Measurements from ENCODE around the gene PRXL2C.
"Not testable (repeated sequence)": the region's sequence is repeated elsewhere in the genome, so short reads cannot be mapped to it uniquely, and the experiment has no call there.

The PRXL2C gene

DNA sequence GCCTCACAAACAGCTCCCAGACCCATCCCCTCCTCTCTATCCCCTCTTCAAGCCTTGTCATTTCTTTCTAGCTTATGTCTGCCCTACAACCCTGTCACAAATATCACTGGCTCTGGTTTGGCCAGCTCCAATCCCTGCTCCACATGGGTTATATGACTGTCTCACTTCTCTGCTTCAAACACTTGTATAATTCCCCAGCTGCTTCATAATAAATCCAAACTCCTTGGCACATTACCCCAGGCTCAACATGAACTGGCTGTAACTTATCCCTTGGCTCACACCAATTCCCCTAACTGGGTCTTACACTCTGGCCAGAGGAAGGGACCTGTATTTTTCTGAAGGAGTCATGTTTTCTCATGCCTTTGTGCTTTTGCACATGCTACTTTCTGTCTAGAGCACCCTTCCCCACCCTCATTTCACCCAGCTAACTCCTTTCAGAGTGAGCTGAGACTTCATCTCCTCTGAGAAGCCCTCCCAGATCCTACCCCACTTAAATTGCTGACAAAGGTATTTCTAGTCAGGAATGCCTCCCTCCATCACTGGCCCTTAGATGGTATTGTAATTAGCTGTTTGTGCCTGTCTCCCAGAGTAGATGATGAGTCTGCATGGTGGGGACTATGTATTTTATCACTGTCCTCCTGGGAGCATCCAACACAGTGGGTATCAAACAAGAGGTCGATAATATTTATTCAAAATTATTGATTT is 5.3 kb downstream of the PRXL2C start:
- DNase-seq: no peak

DNA sequence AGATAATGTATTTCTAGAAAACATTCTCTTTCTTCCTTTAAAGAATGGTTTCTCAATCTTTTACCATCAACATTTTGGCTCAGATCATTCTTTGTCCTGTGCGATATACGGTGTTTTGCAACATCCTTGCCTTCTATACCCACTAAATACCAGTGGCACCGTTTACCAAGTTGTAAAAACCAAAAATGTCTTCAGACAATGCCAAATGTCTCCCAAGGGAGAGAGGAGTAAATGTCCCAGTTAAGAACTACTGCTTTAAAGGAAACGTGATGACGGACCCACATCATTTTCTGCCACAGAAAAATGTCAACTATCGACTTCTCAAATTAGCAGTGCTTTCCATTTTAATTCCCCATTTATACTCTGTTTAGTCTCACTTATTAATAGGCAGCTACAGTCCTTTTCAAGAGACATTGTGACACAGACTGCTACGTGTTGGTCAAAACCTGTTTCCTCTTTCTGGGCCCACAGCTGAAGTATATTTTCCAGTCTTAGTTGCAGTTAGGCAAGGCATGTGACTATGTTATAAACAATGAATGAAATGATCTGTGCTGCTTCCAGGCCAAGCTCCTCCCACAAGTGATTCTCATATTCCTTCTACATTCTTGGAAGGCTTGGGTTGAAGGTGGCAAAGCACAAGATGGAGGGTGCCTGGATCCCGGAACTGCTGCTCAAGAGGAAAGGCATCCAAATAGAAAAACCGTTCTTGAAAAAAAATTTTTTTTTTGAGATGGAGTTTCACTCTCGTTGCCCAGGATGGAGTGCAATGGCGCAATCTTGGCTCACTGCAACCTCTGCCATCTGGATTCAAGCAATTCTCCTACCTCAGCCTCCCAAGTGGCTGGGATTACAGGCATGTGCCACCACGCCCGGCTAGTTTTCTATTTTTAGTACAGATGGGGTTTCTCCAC is 8.8 kb downstream of the PRXL2C start:
- no peak for DNase-seq

DNA sequence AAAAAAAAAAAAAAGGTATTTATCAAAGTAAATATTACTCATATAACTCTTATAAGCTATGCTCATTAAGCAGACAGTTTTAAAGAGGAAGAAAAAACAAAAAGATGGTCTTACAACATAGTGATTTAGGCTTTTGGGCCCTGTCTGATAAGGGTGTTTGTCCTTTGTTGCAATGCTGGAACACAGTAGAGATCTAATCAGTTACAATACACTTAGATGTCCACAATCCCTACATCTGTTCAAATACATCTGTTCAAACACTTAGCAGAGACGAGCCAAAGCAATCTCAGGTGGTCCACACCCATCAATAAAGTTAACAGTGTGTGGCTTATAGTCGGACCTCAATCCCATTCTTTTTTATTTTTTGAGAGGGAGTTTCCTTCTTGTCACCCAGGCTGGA is 11.0 kb downstream of the PRXL2C start:
- no peak for DNase-seq

DNA sequence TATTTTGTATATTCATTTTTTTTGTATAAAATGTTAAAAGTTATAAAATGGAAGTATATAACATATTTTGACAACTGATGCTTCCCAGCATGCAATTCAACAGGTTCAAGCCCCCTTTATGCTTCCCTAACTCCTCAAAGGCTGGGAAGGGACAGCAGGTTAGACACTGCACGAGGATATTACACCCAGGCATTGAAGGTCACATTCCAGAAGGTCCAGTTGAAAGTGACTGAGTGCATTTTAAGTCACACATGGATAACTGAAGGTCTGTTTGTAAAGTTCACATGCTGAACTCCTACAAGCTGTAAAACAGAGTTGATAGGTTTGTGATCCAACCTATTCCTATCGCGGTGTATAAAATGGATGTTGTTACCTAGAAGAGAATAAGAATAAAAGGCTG is 13.6 kb downstream of the PRXL2C start:
- no peak for DNase-seq

DNA sequence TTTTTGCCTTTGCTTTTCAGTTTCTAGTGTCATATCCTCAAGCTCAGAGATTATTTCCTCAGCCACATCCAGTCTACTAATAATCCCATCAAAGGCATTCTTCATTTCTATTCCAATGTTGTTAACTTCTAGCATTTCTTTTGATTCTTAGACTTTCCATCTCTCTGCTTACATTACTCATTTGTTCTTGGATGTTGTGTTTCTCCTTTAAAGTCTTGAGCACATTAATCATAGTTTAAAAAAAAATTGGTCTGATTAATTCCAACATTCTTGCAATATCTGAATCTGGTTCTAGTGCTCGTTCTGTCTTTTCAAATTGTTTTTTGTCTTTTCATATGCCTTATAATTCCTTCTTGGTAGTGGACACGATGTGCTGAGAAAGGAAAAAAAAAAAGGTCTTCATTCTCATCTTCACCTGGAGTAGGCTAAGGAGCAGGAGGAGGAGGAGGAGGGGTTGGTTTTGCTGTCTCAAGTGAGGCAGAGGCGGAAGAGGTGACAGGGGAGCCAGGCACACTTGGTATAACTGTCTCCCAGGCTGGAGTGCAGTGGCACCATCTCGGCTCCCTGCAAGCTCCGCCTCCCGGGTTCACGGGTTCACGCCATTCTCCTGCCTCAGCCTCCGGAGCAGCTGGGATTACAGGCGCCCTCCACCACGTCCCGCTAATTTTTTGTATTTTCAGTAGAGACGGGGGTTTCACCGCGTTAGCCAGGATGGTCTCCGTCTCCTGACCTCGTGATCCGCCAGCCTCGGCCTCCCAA is 16.3 kb downstream of the PRXL2C start:
- no peak for DNase-seq

DNA sequence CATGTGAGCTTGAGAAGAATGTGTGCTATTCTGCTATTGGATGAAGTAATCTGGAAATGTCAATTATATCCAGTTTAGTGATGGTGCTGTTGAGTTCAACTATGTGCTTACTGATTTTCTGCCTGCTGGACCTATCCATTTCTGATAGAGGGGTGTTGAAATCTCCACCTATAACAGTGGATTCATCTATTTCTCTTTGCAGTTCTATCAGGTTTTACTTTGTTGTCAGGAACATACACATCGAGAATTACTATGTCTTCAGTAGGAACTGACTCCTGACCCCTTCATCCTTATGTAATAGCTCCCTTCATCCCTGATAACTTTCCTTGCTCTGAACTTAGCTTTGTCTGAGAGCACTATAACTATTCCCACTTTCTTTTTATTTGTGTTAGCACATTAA is 18.7 kb downstream of the PRXL2C start:
- DNase-seq: no peak

DNA sequence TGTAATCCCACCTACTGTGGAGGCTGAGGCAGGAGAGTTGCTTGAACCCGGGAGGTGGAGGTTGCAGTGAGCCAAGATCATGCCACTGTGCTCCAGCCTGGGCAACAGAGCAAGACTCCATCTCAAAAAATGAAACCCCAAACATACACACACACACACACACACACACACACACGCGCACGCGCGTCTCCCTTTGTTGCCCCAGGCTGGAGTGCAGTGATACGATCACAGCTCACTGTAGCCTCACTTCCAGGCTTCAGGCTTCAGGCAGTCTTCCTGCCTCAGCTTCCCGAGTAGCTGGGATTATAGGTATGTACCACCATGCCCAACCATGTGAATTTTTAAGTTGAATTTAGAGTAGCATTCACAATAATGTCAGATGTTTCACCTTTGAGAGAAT is 21.5 kb downstream of the PRXL2C start:
- DNase-seq: not testable (repeated sequence)

DNA sequence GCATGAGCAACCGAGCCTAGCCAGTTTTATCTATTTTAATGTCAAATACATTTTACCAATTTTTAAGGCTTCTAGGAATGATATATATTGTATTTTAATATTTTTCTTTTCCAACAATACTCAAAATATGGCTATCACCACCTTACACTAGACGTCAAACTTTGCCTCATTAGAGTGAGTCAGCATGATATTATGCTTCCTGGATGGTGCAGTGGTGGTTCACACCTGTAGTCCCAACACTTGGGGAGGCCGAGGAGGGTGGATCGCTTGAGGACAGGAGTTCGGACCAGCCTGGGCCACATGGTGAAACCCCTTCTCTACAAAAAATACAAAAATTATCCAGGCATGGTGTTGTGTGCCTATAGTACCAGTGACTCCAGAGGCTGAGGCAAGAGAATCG is 28.2 kb downstream of the PRXL2C start:
- DNase-seq: no peak

DNA sequence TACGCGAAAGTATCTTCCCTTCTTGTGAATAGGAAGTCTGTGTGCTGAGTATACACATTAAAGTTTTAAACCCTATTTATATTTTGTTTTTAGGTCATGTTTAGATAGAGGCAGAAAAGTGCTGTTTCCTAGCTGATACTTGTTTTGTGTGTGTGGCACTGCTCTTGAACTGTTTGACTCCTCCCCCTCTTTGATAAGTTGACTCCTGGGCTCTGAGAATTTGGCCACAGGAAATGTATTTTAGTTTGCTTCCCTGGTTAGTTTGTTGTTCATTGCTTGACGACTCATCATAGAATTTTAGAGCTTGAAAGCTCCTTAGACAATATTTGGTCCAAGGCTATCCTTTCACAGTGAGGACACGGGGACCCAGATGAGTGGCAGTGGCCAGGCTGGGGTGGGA is 33.5 kb downstream of the PRXL2C start:
- no peak for DNase-seq

DNA sequence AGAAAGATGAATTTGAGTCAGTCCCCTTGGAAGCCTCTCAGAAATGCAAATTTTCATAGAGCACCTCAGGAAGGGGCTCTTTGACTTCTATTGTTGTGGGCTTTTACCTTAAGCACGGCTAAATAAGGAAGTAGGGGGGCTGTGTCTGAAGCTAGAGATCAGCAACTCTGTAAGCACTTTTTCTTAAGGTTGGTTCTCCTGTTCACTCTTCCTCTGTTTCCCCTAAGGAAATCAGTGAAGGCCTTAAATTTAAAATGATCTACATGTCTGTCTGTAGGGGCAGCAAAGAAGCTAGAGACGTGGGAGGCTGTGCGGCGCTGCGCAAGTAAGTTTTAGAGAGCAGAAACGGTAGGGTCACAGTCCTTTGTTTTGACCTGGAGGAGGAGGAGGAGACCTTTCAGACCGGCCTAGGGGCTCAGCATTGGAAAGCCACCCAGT is 34.3 kb downstream of the PRXL2C start:
- DNase-seq: no peak

DNA sequence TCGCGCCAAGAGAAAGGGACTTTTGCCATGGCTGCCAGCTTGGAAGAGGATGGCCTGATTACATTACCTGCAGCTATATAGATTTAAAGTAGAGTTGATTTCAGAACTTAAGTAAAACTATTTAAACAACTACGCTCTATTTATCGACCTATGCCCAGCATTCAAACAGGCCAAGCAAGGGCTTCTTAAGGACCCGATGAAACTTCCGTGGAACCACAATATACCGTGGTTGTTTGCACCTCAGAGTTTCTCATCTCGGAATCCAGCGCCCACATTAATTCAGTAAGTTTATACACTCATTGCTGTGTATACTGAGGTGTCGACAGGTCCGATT is 35.0 kb downstream of the PRXL2C start:
- no peak for DNase-seq

DNA sequence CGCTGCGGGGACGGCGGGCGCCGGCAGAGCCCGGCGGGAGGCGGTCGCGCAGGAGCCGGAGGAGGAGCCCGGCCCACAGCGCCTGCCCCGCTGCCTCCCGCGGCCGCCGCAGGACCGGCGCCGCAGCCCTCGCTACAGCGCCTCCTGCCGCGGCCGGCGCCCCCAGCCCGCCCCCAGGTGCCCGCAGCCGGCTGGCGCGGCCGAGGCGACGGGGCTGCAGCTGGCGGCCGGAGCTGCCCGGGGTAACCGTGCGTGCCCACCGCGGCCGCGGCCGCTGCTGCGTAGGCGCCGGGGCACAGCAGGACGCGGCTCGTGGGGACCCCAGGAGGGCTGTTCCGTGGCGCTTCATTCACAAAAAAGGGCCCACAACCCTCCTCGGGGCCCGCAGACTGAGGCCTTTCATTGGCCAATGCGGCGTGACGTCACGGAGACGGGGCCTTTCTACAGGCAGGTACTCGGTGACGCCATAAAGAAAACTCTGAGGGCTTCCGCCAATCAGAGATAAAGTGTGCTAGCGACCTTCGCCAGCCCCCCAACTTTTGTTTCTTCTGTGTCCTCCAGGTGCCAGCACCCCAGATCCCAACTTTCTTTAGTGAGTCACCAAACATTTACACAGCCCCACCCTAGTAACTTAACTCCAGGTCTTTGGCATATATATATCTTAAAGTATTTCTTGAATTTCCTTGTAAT is 35.5 kb downstream of the PRXL2C start, which contains the start of gene CDC14B:
Gene CDC14B, minus strand, starts transcription at position 353 of the 690 bp plus-strand sequence. CDS start 465 bp downstream, outside the sequence.
- peak; percentile 77 for DNase-seq

DNA sequence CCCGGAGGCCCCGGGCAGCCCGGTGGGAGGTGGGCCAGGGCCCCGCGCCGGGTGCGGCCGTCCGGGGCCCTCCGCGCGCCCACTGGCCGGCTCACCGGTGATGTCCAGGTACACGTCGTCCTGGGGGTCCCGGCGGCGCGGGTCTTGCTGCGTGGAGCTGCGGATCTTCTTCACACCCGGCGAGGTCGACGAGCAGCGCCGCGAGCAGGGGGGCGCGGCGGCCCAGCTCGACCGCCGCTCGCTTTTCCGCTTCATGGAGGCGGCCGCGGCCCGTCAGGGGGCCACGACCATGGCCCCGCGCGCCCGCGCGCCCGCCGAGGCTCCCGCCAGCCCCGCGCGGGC is 36.0 kb downstream of the PRXL2C start:
- no peak for DNase-seq

DNA sequence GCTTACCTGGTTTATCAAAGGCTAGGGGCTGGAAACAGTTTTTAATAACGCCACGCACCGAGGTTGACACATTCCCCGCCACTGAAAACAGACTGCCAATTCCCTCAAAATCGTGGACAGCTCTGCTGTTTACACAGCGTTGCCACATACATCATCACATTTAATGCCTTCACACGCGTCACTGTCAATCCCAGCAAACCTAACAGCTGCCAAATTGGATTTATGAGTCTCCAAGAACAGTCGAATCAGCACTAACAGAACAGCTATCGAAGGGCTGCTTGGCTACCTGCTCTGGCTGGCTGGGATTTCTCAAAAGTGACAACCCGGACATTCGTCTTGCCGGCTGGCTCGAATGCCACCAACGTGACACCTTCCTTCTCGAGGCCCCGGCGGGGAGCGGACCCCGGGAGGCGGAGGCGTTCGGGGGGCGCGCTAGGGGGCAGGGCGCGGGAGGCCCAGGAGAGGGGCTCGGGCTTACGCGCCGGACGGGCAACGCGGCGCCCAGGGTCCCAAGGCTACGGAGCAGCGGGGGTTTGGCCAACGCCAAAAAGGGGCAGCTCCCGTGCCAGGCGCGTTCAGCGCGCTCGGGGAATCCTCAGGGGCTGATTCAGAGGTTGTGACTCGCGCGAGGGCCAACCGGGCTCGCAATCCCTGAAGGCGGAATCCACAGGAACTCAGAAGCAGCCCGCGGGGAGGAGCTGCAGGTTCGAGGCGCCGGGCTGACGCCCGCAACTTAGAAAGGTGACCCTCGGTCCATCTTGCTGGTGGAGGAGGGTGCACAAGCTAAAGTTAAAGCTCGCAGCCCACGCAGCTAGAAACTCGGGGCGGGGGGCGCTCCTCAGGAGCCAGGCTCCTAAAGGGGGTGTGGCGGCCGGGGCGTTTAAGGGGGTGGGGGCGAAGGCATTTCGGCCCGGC is 36.7 kb downstream of the PRXL2C start:
- DNase-seq: peak; percentile 13

DNA sequence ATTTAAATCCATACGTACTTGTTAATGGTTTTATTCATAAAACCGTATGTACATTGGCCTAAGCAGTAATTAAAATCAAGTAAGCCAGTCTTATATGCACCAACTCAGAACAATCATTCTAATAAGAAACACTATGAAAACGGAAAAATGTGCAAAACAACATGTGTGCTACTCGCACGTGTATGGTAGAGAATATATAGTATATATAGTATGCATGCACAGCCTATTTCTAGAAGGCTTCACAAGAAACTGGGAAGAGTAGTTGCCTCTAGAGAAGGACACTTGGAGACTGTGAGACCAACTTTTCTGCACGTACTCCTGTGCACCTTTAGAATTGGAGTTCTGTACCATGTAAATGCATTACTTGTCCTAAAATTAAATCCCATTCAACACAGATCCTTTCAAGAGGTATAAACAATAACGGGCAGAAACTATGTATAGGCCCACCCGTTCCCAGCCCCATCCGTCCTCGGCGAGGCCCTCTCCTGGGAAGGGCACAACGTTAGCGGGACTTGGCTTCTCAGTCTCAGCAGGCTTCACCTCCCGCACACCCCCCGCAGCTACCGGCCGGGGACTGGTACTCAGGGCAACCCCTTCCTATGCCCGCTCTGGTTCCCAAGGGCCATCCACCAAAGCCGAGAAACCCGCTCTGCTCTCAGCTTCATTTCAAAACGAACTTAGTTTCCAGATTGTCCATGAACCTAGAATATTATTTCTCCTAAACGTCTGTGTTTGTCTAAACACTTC is 37.5 kb downstream of the PRXL2C start:
- no peak for DNase-seq

DNA sequence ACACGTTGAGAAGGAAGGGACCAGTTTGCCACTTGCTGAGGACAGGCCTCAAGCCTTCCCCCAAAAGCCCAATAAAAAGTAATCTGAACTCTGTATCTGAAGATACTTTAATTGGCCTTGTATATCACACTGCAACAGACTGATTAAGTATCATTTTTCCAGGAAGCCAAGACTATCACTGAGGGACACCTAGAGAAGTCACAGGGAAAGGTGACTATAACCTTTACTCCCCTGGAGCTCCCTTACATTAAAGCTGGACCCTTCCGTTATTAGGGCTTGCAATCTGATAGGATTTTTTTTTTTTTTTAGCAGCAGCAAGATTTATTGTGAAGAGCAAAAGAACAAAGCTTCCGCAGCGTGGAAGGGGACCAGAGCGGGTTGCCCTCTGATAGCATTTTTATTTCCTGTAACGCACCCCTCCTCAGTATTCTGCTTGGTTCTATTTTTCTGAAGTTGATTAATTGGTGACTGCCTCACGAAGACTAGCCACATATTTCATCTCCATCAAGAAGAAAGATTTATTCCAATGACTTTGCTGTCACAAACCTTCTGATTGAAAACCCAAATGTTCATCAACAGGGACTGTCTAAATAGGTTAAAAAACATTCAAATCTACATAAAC is 38.2 kb downstream of the PRXL2C start:
- no peak for DNase-seq

DNA sequence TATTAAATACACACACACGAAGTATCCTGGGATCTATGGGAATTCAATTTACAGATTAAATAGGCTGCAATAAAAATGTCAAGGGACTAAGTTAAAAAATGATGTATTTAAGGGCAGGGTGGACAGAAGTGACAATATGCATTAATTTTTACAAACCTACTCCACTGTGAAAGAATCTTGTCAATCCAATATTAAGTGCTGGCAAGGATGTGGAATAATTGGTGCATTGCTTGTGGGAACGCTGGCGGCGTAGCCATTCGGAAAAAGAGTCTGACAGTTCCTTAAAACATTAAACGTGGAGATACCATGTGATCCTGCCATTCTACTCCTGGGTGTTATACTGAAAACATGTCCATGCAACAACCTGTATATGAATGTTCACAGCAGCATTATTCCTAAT is 39.7 kb downstream of the PRXL2C start:
- no peak for DNase-seq

DNA sequence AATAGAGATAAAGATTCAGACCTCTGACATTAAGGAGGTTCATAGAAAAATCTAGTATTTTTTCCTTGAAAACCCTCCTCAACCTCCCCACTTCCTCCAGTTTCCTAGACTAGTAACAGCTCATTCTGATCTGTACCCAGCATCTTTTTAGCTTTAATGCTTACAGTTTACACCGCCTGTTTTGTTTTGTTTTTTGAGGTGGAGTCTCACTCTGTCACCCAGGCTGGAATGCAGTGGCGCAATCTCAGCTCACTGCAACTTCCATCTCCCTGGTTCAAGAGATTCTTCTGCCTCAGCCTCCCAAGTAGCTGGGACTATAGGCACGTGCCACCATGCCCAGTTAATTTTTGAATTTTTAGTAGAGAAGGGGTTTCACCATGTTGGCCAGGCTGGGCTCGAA is 40.5 kb downstream of the PRXL2C start:
- not testable (repeated sequence) for DNase-seq

DNA sequence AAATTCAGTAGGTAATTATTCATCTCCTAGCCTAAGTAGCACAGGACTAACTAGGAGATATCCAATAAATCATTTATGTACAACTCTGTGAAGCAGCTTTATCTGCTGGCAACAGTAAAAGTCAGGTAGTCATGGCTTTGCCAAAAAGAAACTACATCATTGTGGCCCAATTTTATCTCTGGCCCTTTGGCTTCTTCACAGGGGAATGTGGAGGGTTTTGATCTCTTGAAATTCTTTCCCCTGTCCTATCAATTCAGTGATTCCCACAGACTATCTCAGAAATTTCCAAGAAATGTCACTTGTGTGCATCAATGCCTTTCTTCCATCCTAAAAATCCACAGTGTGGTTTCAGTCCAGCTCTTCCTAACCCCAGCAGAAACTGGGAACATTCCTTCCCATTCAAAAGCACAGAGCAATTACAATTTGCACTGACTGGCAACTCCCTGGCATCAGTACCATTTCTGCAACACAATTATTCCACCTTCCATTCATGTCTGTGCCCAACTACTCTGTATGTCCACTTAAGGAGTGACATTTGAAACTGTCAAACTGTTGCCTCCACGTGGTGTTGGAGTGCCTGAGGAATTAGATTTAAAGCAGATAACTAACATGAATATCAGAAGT is 42.0 kb downstream of the PRXL2C start:
- no peak for DNase-seq
